PC-9 (cell line): ENCODE data around the gene WDR83. TPM values are rescaled to one million over a fixed set of nuclear protein-coding genes. Genes with fewer than 3 reads are reported as not detected.
"Not testable (repeated sequence)": the region's sequence is repeated elsewhere in the genome, so short reads cannot be mapped to it uniquely, and the experiment has no call there.

ENCODE experiments used
- BruUV-seq: library from RNA; stranded (reverse); fragments of 400-500 nt; replicated peaks from 2 replicates; lab custom pipeline; 2021; lab: Mats Ljungman, UMichigan
- CTCF ChIA-PET: fragments of 300-600 bp; sonication (Branson Sonifier 250); formaldehyde crosslinking; loops from one replicate; lab custom pipeline; 2022; ENCODE audit warnings: antibody characterized with exemption; lab: Charles Lee
- POLR2A ChIA-PET: fragments of 300-600 bp; sonication (Branson Sonifier 250); formaldehyde crosslinking; loops from one replicate; lab custom pipeline; 2022; ENCODE audit warnings: antibody characterized with exemption; ENCODE audit not compliant: unreplicated experiment; lab: Charles Lee
- DNase-seq, 2 experiments: peaks; one replicate each; pipeline versions ENCODE4 v3.0.0 to v3.0.0-alpha.2; 2015 to 2022; ENCODE audit warnings: mixed read lengths in 1 of 2
- H2AFZ ChIP-seq: fragments of 200-600 bp; sonication (generic); 2 replicates; pipeline ENCODE4 v1.8.1; 2017; ENCODE audit warnings: antibody characterized with exemption
- H3F3A ChIP-seq: fragments of 200-600 bp; sonication (generic); 2 replicates; pipeline ENCODE4 v1.8.1; 2017; ENCODE audit warnings: antibody characterized with exemption, mild to moderate bottlenecking, low read depth; ENCODE audit not compliant: insufficient read depth
- H3K27ac ChIP-seq: fragments of 200-600 bp; sonication (generic); 2 replicates; pipeline ENCODE4 v1.6.1; 2016; ENCODE audit warnings: mixed run types
- H3K27me3 ChIP-seq: fragments of 200-600 bp; sonication (generic); 2 replicates; pipeline ENCODE4 v1.6.1; 2016; ENCODE audit warnings: low read depth, mixed run types; ENCODE audit not compliant: insufficient read depth
- H3K36me3 ChIP-seq: fragments of 200-600 bp; sonication (generic); 2 replicates; pipeline ENCODE4 v1.6.1; 2016; ENCODE audit warnings: low read depth, mixed run types
- H3K4me1 ChIP-seq: fragments of 200-600 bp; sonication (generic); replicated peaks from 2 replicates; pipeline ENCODE4 v1.6.1; 2016; ENCODE audit warnings: mixed run types; ENCODE audit not compliant: insufficient read depth
- H3K4me2 ChIP-seq: fragments of 200-600 bp; sonication (generic); 2 replicates; pipeline ENCODE4 v1.6.1; 2017; ENCODE audit warnings: mixed run types
- H3K4me3 ChIP-seq: fragments of 200-600 bp; sonication (generic); 2 replicates; pipeline ENCODE4 v1.6.1; 2016; ENCODE audit warnings: mixed run types
- H3K79me2 ChIP-seq: fragments of 200-600 bp; sonication (generic); 2 replicates; pipeline ENCODE4 v1.6.1; 2017; ENCODE audit warnings: low read depth, mixed run types
- H3K9me2 ChIP-seq: fragments of 200-600 bp; sonication (generic); 2 replicates; pipeline ENCODE4 v1.8.1; 2017; ENCODE audit warnings: mild to moderate bottlenecking; ENCODE audit not compliant: insufficient read depth
- H3K9me3 ChIP-seq: fragments of 200-600 bp; sonication (generic); 2 replicates; pipeline ENCODE4 v1.8.1; 2016; ENCODE audit warnings: low read depth; ENCODE audit not compliant: insufficient read depth
- H4K20me1 ChIP-seq: fragments of 200-600 bp; sonication (generic); 2 replicates; pipeline ENCODE4 v1.8.1; 2017; ENCODE audit not compliant: insufficient read depth
- EZH2 ChIP-seq: fragments of 200-600 bp; sonication (generic); IDR thresholded peaks from 2 replicates; pipeline ENCODE4 v1.8.0; 2017; ENCODE audit warnings: antibody characterized with exemption, low read depth
- intact Hi-C: fragments of 100-400 bp; cut with micrococcal nuclease; formaldehyde crosslinking; loops from one replicate; pipeline ENCODE4 v1.10.0; 2022; ENCODE audit not compliant: unreplicated experiment
- total RNA-seq: library from RNA; stranded (reverse); gene quantifications from 2 replicates; pipeline ENCODE4 v1.2.3, GENCODE V29; 2021
- TF ChIP-seq, protein P1 (sequence below): fragments of 200-600 bp; sonication (generic); conservative IDR thresholded peaks from 2 replicates; pipeline ENCODE4 v1.6.1; 2017; ENCODE audit warnings: mixed run types, antibody characterized with exemption, mild to moderate bottlenecking, moderate library complexity

Gene WDR83
- total RNA-seq, 1 experiment from 2014 or later = 12.9 TPM

DNA sequence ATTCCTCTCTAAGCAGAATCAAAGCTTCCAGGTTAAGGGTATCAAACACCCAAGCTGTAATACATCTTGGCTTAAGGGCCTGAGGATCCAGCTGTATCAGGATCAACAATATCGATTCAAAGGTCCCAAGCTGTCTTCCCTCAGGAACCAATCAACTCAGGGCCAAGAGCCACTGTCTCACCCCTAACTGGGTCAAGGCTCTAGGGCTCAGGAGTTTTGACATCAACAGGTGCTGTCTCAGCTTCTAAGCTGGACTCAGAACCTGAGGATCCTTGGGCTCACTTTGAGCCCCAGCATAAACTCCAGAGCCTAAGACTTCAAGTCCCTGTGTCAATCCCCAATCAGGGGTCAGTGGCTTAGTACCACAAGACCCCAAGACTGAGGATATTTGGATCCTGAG is 28.9 kb downstream of the WDR83 start:
- Histone ChIP-seq H3K4me1 (peaks cover 8% of the 10 kb centered on the region; the same call in 1 of the 2 replicates), H3K36me3 (no peaks in the 10 kb centered on the region; the same call in 1 of the 2 replicates), H3K27me3 (no peaks in the 10 kb centered on the region), H3K4me2 (peak overlapping the region; percentile 95), H3K9me3 (no peaks in the 10 kb centered on the region), H4K20me1 (no peaks in the 10 kb centered on the region), H3K4me3 (peak overlapping the region; percentile 72), H3F3A (peaks cover 36% of the 10 kb centered on the region; the same call in 1 of the 2 replicates), H2AFZ (peak overlapping the region; percentile 73), H3K27ac (no peak overlapping the region), H3K9me2 (no peaks in the 10 kb centered on the region), H3K79me2 (peaks cover 26% of the 10 kb centered on the region)
- ChIA-PET POLR2A (no interaction called here), CTCF (no interaction called here)
- no peak for DNase-seq
- BruUV-seq = TSS peak; percentile 10
- intact Hi-C loops = no loop called here
- TF ChIP-seq, protein P1, sequence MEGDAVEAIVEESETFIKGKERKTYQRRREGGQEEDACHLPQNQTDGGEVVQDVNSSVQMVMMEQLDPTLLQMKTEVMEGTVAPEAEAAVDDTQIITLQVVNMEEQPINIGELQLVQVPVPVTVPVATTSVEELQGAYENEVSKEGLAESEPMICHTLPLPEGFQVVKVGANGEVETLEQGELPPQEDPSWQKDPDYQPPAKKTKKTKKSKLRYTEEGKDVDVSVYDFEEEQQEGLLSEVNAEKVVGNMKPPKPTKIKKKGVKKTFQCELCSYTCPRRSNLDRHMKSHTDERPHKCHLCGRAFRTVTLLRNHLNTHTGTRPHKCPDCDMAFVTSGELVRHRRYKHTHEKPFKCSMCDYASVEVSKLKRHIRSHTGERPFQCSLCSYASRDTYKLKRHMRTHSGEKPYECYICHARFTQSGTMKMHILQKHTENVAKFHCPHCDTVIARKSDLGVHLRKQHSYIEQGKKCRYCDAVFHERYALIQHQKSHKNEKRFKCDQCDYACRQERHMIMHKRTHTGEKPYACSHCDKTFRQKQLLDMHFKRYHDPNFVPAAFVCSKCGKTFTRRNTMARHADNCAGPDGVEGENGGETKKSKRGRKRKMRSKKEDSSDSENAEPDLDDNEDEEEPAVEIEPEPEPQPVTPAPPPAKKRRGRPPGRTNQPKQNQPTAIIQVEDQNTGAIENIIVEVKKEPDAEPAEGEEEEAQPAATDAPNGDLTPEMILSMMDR = no peak

DNA sequence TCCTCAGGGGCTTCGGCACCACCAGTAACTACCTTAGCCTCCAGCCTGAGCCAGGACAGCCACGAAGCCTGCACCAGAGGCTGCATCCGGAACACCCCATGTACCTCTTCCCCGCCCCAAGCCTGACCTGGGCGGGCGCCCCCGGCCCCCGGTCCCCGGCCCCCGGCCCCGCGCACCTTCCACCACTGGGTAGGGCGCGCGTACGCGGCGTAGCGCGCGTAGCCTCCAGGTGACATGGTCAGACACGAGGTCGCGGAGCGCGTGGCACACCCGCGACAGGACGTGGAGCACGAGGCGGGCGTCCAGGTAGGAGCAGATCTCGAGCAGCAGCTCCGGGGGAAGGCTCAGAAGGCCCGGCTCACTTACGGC is 29.4 kb downstream of the WDR83 start:
- Histone ChIP-seq H3K27me3 (no peaks in the 10 kb centered on the region), H3K9me3 (no peaks in the 10 kb centered on the region), H3K27ac (peak overlapping the region; percentile 48; the same call in 1 of the 2 replicates), H4K20me1 (no peaks in the 10 kb centered on the region), H3K4me3 (peak overlapping the region; percentile 72), H3K36me3 (peaks cover 4% of the 10 kb centered on the region; the same call in 1 of the 2 replicates), H3K79me2 (peaks cover 26% of the 10 kb centered on the region), H3K4me1 (peaks cover 8% of the 10 kb centered on the region; the same call in 1 of the 2 replicates), H3F3A (peaks cover 39% of the 10 kb centered on the region), H2AFZ (peak overlapping the region; percentile 73), H3K4me2 (peak overlapping the region; percentile 95), H3K9me2 (no peaks in the 10 kb centered on the region)
- TF ChIP-seq, protein P1 = no peak
- TF ChIP-seq EZH2 = no peak
- intact Hi-C loops = no loop called here
- no peak for DNase-seq
- CTCF ChIA-PET = no interaction called here
- POLR2A ChIA-PET = no interaction called here
- no TSS peak for BruUV-seq

DNA sequence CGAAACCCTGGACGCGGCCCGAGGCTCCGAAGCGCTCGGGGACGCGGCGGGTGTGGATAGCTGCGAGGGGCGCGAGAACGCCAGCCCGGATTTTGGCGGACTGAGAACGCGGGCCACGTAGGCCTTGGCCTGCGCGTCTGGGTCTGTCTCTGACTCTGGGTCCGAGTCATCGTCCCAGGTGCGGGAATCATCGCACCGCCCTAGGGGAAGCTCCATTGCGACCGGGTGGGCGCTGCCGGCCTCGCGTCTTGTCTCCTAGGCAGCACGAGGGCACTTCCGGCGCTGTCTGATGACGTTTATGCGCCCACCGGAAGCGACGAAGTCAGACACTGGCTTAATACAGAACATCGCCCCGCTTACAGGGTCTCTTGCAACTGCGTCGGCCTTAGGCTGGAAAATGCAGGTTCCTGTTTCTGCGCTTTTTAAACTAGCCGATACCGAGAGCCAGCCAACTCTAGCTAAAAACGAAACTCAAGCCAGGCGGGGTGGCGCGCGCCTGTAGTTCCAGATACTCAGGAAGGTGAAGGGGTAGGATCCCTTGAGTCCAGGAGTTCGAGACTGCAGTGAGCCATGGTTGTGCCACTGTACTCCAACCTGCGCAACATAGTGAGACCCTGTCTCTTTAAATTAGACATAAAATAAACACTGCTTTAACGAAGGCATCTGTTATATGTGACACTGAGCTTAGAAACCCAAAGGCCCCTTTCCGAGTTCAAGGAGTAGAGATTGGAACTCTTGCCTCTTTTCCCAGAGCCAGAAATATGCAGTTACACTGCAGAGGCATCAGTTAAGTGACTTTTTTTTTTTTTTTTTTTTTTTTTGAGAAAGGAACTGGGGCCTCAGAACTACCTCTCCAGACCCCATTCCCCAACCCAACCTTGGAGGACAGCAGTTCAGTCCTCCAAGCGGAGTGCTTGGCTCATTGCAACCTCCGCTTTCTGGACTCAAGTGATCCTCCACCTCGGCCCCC is 30.0 kb downstream of the WDR83 start, which contains the start of gene FBXW9:
TSS of gene FBXW9 (minus strand) at position 266 of the 970 bp plus-strand sequence. CDS start at position 216, 50 bp downstream.
- BruUV-seq = TSS peak; percentile 96

DNA sequence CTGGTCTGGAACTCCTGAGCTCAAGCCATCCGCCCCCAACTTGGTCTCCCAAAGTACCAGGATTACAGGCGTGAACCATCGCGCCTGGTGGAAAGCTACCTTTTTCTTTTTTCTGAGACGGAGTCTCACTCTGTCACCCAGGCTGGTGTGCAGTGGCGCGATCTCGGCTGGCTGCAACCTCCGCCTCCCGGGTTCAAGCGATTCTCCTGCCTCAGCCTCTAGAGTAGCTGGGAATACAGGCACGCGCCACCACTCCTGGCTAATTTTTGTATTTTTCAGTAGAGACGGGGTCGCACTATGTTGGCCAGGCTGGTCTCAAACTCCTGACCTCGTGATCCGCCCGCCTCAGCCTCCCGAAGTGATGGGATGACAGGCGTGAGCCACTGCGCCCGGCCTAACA is 30.8 kb downstream of the WDR83 start:
- H3K4me1 ChIP-seq = not testable (repeated sequence)

More for the DNA sequence above, 30.0 kb downstream of the WDR83 start, which contains the start of gene FBXW9:
- TF ChIP-seq, protein P1 = no peak
- TF ChIP-seq EZH2 = no peak
- ChIA-PET POLR2A (interaction anchor here (0.7 kb wide), 1 partner anchor 64 kb away, joined by 6 read pairs; no protein-coding TSS in a partner anchor), CTCF (interaction anchor here (0.5 kb wide), 1 partner anchor 276 kb away, joined by 5 read pairs; no protein-coding TSS in a partner anchor)
- peak within 1 kb of the TSS; percentile 72 for H3K4me3 ChIP-seq
- peak within 1 kb of the TSS; percentile 48 for H3K27ac ChIP-seq
- intact Hi-C loops = no loop called here
- peaks cover 8% of the 10 kb centered on the region; the same call in 1 of the 2 replicates for H3K4me1 ChIP-seq
- H3K9me3 ChIP-seq = no peaks in the 10 kb centered on the region
- peak; percentile 90 to 91 for DNase-seq
- peaks cover 26% of the 10 kb centered on the region for H3K79me2 ChIP-seq
- peaks cover 46% of the 10 kb centered on the region for H3F3A ChIP-seq
- H3K9me2 ChIP-seq = no peaks in the 10 kb centered on the region
- H3K36me3 ChIP-seq = peaks cover 10% of the 10 kb centered on the region; the same call in 1 of the 2 replicates
- no peaks in the 10 kb centered on the region for H3K27me3 ChIP-seq
- peak within 1 kb of the TSS; percentile 95 for H3K4me2 ChIP-seq
- H4K20me1 ChIP-seq = 0 out of 2 replicates have a peak, but pooled peaks cover 3% of the 10 kb centered on the region
- peak within 1 kb of the TSS; percentile 73 for H2AFZ ChIP-seq

More for the DNA sequence above, 30.8 kb downstream of the WDR83 start:
- POLR2A ChIA-PET, H3K27me3 ChIP-seq, H3K27ac ChIP-seq, CTCF ChIA-PET, DNase-seq, H3K9me3 ChIP-seq, H4K20me1 ChIP-seq, H2AFZ ChIP-seq, intact Hi-C loops, BruUV-seq, H3K9me2 ChIP-seq: not testable (repeated sequence)
- H3K4me3 ChIP-seq = peak overlapping the region; percentile 72; the same call in 1 of the 2 replicates
- H3K79me2 ChIP-seq = peaks cover 26% of the 10 kb centered on the region
- peaks cover 46% of the 10 kb centered on the region for H3F3A ChIP-seq
- H3K4me2 ChIP-seq = peak overlapping the region; percentile 95
- H3K36me3 ChIP-seq = peaks cover 15% of the 10 kb centered on the region; the same call in 1 of the 2 replicates
